HEK293T (cell line): ENCODE results near the gene RDH14.

Experiments
- CTBP1 ChIP-seq: fragments of 450-650 bp; IDR thresholded peaks from 2 replicates; pipeline ENCODE4 v1.6.1; 2016; ENCODE audit warnings: borderline replicate concordance
- HDGF ChIP-seq: fragments of 450-650 bp; IDR thresholded peaks from 2 replicates; pipeline ENCODE4 v1.6.1; 2017; ENCODE audit warnings: antibody characterized with exemption, borderline replicate concordance

GRCh38 chr2:18517386-18517785, 43.1 kb downstream of the RDH14 start:
- no peak for TF ChIP-seq CTBP1
- no peak for TF ChIP-seq HDGF
